Activated CD4-positive, alpha-beta T cell treated with anti-CD3 and anti-CD28 coated beads for 48 hours (primary cell): ENCODE data around the gene SCPEP1.
"Not testable (repeated sequence)": the region's sequence is repeated elsewhere in the genome, so short reads cannot be mapped to it uniquely, and the experiment has no call there.

Experiments
- DNase-seq: peaks from one replicate; pipeline ENCODE4 v3.0.0-alpha.2; 2020

Gene SCPEP1, protein sequence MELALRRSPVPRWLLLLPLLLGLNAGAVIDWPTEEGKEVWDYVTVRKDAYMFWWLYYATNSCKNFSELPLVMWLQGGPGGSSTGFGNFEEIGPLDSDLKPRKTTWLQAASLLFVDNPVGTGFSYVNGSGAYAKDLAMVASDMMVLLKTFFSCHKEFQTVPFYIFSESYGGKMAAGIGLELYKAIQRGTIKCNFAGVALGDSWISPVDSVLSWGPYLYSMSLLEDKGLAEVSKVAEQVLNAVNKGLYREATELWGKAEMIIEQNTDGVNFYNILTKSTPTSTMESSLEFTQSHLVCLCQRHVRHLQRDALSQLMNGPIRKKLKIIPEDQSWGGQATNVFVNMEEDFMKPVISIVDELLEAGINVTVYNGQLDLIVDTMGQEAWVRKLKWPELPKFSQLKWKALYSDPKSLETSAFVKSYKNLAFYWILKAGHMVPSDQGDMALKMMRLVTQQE

DNA sequence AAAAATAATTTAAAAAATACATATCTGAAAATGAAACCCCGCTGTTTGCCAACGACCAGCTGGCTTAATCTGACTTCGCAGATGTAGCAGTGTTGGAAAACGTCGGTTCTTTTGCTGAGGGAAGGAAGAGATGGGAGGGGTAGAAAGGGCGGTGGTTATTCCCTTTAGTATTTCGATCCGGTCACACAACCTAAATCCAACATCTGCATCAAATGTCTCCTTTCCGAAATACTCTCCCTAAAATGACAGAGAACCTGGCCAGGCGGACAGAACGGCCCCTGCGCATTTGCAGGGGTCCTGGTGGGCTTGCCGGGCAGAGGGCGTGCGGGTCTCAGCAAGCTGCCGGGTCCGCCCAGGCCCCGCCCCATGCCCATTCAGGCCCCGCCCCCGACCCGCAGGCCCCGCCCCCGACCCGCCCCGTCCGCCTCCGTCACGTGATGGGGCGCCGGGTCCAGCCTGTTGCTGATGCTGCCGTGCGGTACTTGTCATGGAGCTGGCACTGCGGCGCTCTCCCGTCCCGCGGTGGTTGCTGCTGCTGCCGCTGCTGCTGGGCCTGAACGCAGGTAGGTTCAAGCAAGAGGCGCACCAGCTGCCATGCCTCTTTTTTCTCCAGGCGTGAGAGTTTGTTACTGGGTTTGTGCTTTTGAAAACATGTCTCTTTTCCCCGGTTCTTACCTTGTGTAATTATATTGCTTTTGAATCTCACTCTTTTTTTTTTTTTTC lies at the start of gene SCPEP1:
TSS of gene SCPEP1 (plus strand) at position 459 of the 723 bp plus-strand sequence. CDS start at position 488, 29 bp downstream.
- DNase-seq: peak; percentile 85

DNA sequence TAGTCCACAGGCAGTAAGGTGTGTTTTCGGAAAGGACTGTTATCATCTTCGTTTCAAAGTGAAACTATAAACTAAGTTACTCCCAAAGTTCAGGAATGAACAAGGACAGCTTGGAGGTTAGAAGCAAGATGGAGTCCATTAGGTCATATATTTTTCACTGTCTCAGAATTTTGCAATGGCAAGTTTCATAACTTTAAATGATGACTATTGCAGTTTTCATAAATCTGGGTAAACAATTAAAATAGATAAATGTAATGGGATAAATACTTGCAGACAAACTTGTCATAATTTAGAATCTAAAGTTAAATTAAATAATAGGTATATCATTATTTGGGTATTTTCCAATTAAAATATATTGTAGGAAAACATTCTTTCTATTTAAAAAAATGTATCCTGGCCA lies 49.3 kb upstream of the SCPEP1 start:
- DNase-seq: no peak

GRCh38 chr17:56929362-56929969 lies 48.5 kb upstream of the SCPEP1 start:
- DNase-seq: no peak

- DNase-seq: no peak
These were observed 47.1 kb upstream of the SCPEP1 start for GRCh38 chr17:56930739-56931337.

DNA sequence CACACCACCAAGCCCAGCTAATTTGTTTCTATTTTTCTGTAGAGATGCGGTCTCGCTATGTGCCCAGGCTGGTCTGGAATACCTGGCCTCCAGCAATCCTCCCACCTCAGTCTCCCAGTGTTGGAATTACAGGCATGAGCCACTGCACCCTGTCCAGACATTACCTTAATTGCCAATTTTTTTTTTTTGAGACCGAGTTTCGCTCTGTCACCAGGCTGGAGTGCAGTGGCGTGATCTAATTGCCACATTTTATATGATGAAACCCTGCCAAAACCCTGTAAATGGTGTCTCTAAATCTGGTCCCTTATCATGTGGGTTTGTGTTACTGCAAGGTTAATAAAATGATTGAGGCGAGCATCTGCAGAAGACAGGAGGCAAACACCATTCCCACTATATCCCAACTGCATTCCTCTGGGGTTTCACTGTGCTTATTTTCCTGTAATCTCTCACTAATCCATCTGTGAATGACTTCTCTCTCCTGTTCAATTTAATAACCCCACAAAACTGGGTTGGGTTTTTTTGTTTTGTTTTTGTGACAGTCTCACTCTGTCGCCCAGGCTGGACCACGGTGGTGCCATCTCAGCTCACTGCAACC lies 44.7 kb upstream of the SCPEP1 start:
- no peak for DNase-seq

GRCh38 chr17:56933868-56934267 lies 44.1 kb upstream of the SCPEP1 start:
- no peak for DNase-seq

DNA sequence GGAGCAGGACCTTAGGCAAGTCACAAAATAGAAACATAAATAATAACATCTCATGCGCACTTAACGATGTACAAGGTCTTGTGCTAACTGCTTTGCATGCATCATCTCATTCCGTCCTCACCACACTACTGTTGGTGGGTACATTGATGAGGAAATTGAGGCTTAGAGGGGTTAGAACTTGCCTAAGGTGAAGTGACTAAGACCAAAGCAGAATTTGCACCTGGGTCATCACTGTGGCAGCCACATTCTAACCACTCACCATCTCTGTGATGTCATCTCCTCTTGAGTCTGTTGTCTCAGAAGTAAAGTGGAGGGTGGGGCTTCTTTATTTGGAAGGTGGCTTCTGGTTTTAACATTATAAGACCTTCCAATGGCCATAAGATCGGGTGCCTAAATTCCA lies 43.7 kb upstream of the SCPEP1 start:
- peak; percentile 16 for DNase-seq

DNA sequence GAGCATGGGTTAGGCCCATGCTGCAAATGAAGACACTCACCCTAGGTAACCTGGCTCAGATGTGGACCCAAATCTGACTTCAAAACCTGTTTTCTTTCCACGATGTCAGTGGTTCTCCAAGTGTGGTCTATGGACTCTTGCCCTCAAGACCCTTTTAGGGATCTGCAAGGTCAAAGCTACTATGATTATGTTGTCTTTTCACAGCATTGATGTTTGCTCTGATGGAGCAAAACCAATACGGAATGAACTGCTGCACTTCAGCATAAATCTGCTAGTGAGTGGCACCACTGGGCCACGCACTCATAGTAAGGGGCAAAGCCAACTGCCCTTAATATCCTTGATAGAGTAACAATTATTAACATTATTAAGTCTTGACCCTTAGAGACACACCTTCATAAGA lies 42.5 kb upstream of the SCPEP1 start:
- no peak for DNase-seq

GRCh38 chr17:56936697-56937322 lies 41.1 kb upstream of the SCPEP1 start:
- DNase-seq: no peak

DNA sequence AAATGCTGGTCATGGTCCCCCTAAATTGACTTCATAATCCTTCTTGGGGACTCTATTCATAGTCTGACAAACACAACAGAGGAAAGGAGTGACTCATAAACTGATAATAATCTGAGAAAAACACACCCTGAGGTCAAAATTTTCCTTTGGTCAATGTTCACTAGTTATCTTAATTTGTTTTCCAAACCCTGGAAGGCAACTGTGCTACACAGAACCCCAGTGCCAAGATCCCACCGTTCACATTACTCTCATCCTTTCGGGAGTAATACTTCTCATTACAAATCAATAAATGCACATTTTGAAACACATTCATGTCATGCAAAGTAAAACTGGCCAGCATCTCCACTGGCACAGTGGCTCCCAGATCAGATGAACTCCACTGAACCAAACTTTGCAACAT lies 40.2 kb upstream of the SCPEP1 start:
- no peak for DNase-seq

- DNase-seq: not testable (repeated sequence)
These were observed 39.7 kb upstream of the SCPEP1 start for GRCh38 chr17:56938206-56938605.

DNA sequence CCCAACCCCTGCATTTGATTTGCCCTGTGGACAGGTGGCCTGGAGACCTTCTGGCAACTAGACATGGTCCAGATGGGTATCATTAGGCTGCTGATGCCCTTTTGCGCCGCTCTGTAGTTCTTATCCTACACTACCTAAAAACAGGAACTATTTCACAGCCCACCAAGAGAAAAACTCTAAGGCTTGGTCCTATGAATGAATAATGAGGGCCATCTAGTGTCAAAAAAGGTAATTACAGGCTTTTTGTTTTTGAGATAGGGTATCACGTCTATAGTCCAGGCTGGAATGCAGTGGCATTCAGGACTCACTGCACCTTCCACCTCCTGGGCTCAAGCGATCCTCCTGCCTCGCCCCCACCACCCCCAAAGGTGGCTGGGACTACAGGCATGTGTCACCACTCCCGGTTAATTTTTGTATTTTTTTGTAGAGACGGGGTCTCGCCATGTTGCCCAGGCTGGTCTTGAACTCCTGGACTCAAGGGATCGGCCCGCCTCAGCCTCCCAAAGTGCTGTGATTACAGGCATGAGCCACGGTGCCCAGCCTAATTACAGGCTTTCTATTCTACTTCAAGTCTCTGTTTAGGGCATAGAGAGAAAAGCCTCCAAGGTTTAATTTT lies 38.0 kb upstream of the SCPEP1 start:
- no peak for DNase-seq

DNA sequence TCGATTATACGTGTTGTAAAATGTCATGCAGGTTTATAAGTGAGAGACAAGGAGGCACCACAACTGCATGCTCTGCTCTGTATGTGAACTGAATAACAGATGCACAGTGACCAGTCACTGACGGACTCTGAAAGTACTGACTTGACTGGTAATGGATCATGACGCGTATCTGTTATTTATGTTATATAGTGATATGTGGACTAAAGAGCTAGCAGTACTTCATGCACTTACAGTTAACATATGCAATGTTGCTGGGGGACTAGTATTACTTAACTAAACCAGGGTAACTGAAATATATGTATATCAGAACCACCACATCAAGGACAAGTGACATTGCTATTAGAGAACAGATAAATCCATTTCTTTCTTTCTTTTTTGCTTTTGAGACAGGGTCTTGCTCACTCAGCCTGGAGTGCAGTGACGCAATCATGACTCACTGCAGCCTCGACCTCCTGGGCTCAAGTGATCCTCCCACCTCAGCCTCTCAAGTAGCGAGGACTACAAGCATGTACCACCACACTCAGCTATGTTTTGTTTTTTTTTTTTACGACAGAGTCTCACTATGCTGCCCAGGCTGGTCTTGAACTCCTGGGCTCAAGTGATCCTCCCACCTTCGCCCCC lies 34.3 kb upstream of the SCPEP1 start:
- DNase-seq: peak; percentile 33

GRCh38 chr17:56945938-56946505 lies 31.9 kb upstream of the SCPEP1 start:
- no peak for DNase-seq

DNA sequence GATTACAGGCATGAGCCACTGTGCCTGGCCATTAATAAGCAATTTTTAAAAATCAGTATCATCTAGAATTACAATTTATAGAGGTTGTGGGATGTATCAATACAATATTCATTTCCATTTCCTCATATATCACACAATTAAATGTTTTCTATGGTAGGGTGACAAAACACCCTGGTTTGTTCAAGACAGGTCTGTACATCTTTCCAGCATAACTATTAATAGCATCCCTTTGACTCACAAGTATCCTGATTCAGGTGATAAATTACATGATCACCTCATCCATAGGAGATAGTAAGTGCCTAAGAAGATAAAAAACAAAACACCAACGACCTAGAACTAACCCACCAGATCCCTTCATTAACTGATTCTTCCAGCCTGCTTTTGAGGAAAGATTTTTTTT lies 30.2 kb upstream of the SCPEP1 start:
- DNase-seq: no peak

DNA sequence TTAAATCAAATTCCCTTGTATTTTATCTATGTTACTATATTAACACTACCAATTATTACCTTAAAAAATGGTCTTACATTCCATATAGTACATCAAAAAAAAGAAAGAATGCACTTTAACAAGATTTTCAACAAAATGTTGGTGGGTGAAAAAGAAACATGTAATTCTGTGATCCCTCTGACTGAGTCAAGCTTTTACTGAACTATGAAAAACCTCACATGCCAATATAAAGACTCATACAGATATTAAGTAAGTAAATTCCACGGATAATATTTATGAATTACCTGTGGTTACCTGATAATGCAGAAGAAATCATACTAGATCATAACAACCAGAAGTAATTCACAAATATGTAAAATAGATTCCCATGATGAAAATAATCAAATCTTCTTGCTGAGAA lies 29.4 kb upstream of the SCPEP1 start:
- no peak for DNase-seq

GRCh38 chr17:56949595-56949994 lies 28.3 kb upstream of the SCPEP1 start:
- DNase-seq: no peak

GRCh38 chr17:56956992-56957391 lies 20.9 kb upstream of the SCPEP1 start:
- no peak for DNase-seq

DNA sequence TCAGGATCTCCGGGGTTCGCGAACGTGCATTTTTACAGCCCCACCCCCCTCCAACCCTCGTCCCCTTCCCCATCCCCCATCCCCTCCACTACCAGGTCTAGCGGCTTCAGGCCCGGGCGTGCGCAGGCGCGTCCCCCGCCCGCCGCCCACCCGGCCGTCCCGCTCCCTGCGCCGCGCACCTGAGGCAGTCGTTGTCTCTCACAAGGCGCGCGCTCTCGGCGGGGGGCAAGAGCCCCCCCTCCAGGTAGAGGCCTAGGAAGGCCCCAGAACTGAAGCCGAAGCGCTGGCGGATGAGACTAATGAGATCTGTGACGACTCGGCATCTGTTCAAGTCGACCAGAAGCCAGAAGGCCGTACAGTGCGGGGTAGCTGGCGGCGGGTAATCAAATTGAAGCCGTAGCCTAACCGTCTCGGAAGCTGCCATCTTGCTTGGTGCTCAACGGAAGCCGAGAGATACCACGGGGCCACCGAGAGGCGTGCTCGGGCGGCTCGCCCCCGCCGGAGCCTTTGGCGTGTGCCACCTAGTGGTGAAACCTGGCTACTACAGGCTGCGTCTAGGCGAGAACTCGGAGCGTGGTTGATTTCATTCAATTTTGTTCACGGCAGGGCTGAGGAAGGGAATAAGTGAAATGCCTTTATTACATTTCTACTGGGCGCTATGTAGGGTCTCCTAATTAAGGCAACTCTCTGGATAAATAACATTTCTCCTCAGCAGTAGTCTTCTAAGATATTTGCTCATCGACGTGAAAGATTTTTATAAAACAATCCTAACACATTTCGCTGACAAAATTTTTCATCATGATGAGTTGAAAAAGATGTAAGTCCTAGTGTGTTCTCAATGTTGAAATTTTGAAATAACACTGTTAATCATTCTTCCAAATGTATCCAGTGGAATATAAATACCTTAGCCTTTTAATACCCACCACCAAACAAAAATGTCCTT lies 17.1 kb upstream of the SCPEP1 start, which contains the start of gene COIL:
TSS of gene COIL (minus strand) at position 455 of the 943 bp plus-strand sequence. CDS start at position 424, 31 bp downstream.
- peak; percentile 96 for DNase-seq

GRCh38 chr17:56965241-56965640 lies 12.7 kb upstream of the SCPEP1 start:
- not testable (repeated sequence) for DNase-seq
